H9 (cell line): ENCODE results near the gene HAGHL. TPM values are rescaled to one million over a fixed set of nuclear protein-coding genes. Genes with fewer than 3 reads are reported as not detected.

ENCODE experiments used
- DNase-seq: peaks from one replicate; pipeline ENCODE4 v3.0.0-alpha.2; 2017
- H2AFZ ChIP-seq: one replicate; pipeline ENCODE4 v1.6.1; 2013; ENCODE audit warnings: mild to moderate bottlenecking, low read length, control low read depth, moderate library complexity
- H2AK5ac ChIP-seq: 2 replicates; pipeline ENCODE4 v1.6.1; 2013; ENCODE audit warnings: low read length, control low read depth, mixed read lengths; ENCODE audit not compliant: insufficient read length
- H2BK120ac ChIP-seq: one replicate; pipeline ENCODE4 v1.6.1; 2013; ENCODE audit warnings: low read depth, mild to moderate bottlenecking, low read length, control low read depth, inconsistent platforms; ENCODE audit not compliant: poor library complexity, severe bottlenecking
- H2BK12ac ChIP-seq: 2 replicates; pipeline ENCODE4 v1.6.1; 2013; ENCODE audit warnings: low read length, control low read depth, mixed read lengths, low read depth; ENCODE audit not compliant: insufficient read length
- H2BK15ac ChIP-seq: 2 replicates; pipeline ENCODE4 v1.6.1; 2013; ENCODE audit warnings: low read depth, low read length, control low read depth
- H2BK20ac ChIP-seq: one replicate; pipeline ENCODE4 v1.6.1; 2013; ENCODE audit warnings: low read depth, mild to moderate bottlenecking, low read length, control low read depth, inconsistent platforms; ENCODE audit not compliant: poor library complexity, severe bottlenecking
- H2BK5ac ChIP-seq: 2 replicates; pipeline ENCODE4 v1.6.1; 2013; ENCODE audit warnings: low read length, control low read depth, mixed read lengths; ENCODE audit not compliant: insufficient read length
- H3K14ac ChIP-seq: 2 replicates; pipeline ENCODE4 v1.6.1; 2013; ENCODE audit warnings: low read length, control low read depth; ENCODE audit not compliant: insufficient read depth
- H3K18ac ChIP-seq: 2 replicates; pipeline ENCODE4 v1.6.1; 2013; ENCODE audit warnings: low read depth, mild to moderate bottlenecking, mixed read lengths, low read length, control low read depth; ENCODE audit not compliant: insufficient read length
- H3K23ac ChIP-seq: 2 replicates; pipeline ENCODE4 v1.6.1; 2013; ENCODE audit warnings: low read length, control low read depth, mixed read lengths, low read depth; ENCODE audit not compliant: insufficient read length
- H3K23me2 ChIP-seq: 2 replicates; pipeline ENCODE4 v1.6.1; 2013; ENCODE audit warnings: low read depth, mild to moderate bottlenecking, mixed read lengths, low read length, control low read depth; ENCODE audit not compliant: insufficient read length, poor library complexity, severe bottlenecking
- H3K27ac ChIP-seq: 2 replicates; pipeline ENCODE4 v1.5.1; 2013; ENCODE audit warnings: low read length, control low read depth, mixed read lengths, low read depth; ENCODE audit not compliant: insufficient read length
- H3K27me3 ChIP-seq: 2 replicates; pipeline ENCODE4 v1.6.1; 2013; ENCODE audit warnings: low read length, control low read depth, inconsistent platforms; ENCODE audit not compliant: insufficient read depth
- H3K4ac ChIP-seq: 2 replicates; pipeline ENCODE4 v1.6.1; 2013; ENCODE audit warnings: low read depth, mild to moderate bottlenecking, control low read depth, inconsistent platforms, low read length, moderate library complexity
- H3K4me1 ChIP-seq: 2 replicates; pipeline ENCODE4 v1.6.1; 2013; ENCODE audit warnings: low read length, control low read depth, inconsistent platforms; ENCODE audit not compliant: insufficient read depth
- H3K4me2 ChIP-seq: 2 replicates; pipeline ENCODE4 v1.6.1; 2013; ENCODE audit warnings: low read length, control low read depth, mixed read lengths; ENCODE audit not compliant: insufficient read length, insufficient read depth
- H3K56ac ChIP-seq: 2 replicates; pipeline ENCODE4 v1.6.1; 2013; ENCODE audit warnings: low read depth, mild to moderate bottlenecking, mixed read lengths, low read length, control low read depth; ENCODE audit not compliant: insufficient read length
- H3K79me1 ChIP-seq: 2 replicates; pipeline ENCODE4 v1.6.1; 2013; ENCODE audit warnings: low read depth, mild to moderate bottlenecking, moderate library complexity, low read length, control low read depth, inconsistent platforms; ENCODE audit not compliant: insufficient read depth, poor library complexity, severe bottlenecking
- H3K79me2 ChIP-seq: 2 replicates; pipeline ENCODE4 v1.6.1; 2013; ENCODE audit warnings: low read length, control low read depth, inconsistent platforms; ENCODE audit not compliant: insufficient read depth
- H3K9ac ChIP-seq: 2 replicates; pipeline ENCODE4 v1.6.1; 2013; ENCODE audit warnings: low read length, control low read depth, mixed read lengths; ENCODE audit not compliant: insufficient read length; ENCODE audit errors: extremely low read depth
- H3K9me3 ChIP-seq: one replicate; pipeline ENCODE4 v1.6.1; 2013; ENCODE audit warnings: low read depth, low read length, inconsistent platforms; ENCODE audit not compliant: control insufficient read depth
- H3T11ph ChIP-seq: one replicate; pipeline ENCODE4 v1.6.1; 2013; ENCODE audit warnings: mild to moderate bottlenecking, low read length, control low read depth, inconsistent platforms
- H4K20me1 ChIP-seq: one replicate; pipeline ENCODE4 v1.6.1; 2013; ENCODE audit not compliant: control insufficient read depth, insufficient read length, insufficient read depth
- H4K5ac ChIP-seq: 2 replicates; pipeline ENCODE4 v1.6.1; 2013; ENCODE audit warnings: low read depth, mild to moderate bottlenecking, mixed read lengths, low read length, control low read depth; ENCODE audit not compliant: insufficient read length
- H4K8ac ChIP-seq: replicated peaks from 2 replicates; pipeline ENCODE4 v1.6.1; 2013; ENCODE audit warnings: low read length, control low read depth, mixed read lengths, low read depth; ENCODE audit not compliant: insufficient read length
- H4K91ac ChIP-seq: 2 replicates; pipeline ENCODE4 v1.6.1; 2013; ENCODE audit warnings: low read depth, mild to moderate bottlenecking, moderate library complexity, mixed read lengths, low read length, control low read depth; ENCODE audit not compliant: insufficient read length
- H3K27ac Mint-ChIP-seq, 3 experiments: 2 replicates in 2 of 3; 3 replicates in 1 of 3; pipeline ENCODE4 v1.8.0; 2020 to 2021; ENCODE audit warnings: mixed read lengths in 3 of 3, mild to moderate bottlenecking in 1 of 3, moderate library complexity in 1 of 3
- H3K27me3 Mint-ChIP-seq: 2 replicates; pipeline ENCODE4 v1.8.0; 2021; ENCODE audit warnings: low read depth, mild to moderate bottlenecking, moderate library complexity, mixed read lengths
- H3K36me3 Mint-ChIP-seq, 3 experiments: 2 replicates in 2 of 3; 3 replicates in 1 of 3; pipeline ENCODE4 v1.8.0; 2020 to 2021; ENCODE audit warnings: low read depth in 3 of 3, mixed read lengths in 3 of 3; ENCODE audit not compliant: insufficient read depth in 1 of 3
- H3K4me1 Mint-ChIP-seq, 2 experiments: 2 replicates each; pipeline ENCODE4 v1.8.0; 2020; ENCODE audit warnings: mixed read lengths in 2 of 2
- H3K4me3 Mint-ChIP-seq, 2 experiments: 2 replicates in 1 of 2; 3 replicates in 1 of 2; pipeline ENCODE4 v1.8.0; 2020 to 2021; ENCODE audit warnings: mild to moderate bottlenecking in 2 of 2, mixed read lengths in 2 of 2, moderate library complexity in 1 of 2
- H3K9me3 Mint-ChIP-seq, 2 experiments: 2 replicates in 1 of 2; 3 replicates in 1 of 2; pipeline ENCODE4 v1.8.0; 2020; ENCODE audit warnings: mild to moderate bottlenecking in 2 of 2, mixed read lengths in 2 of 2, moderate library complexity in 1 of 2
- WGBS: extraction: QIAGEN DNeasy Blood & Tissue Kit; methylation state at CpG from one replicate; pipeline ENCODE4 v1.1.7; 2013; ENCODE audit warnings: missing lambda C conversion rate, low lambda C conversion rate, mixed read lengths; ENCODE audit not compliant: insufficient read length; ENCODE audit errors: extremely low coverage; 5-methylcytosine and 5-hydroxymethylcytosine counted together
- total RNA-seq: library from RNA; stranded (reverse); gene quantifications from 2 replicates; pipeline ENCODE4 v1.2.1, GENCODE V29; 2021
- TF ChIP-seq, protein P1 (sequence below): fragments of 200-600 bp; sonication (generic); conservative IDR thresholded peaks from 3 replicates; pipeline ENCODE4 v1.8.0; 2021; ENCODE audit warnings: antibody characterized with exemption, mild to moderate bottlenecking

HAGHL gene
- total RNA-seq, 1 experiment from 2014 or later: 25.2 TPM

DNA sequence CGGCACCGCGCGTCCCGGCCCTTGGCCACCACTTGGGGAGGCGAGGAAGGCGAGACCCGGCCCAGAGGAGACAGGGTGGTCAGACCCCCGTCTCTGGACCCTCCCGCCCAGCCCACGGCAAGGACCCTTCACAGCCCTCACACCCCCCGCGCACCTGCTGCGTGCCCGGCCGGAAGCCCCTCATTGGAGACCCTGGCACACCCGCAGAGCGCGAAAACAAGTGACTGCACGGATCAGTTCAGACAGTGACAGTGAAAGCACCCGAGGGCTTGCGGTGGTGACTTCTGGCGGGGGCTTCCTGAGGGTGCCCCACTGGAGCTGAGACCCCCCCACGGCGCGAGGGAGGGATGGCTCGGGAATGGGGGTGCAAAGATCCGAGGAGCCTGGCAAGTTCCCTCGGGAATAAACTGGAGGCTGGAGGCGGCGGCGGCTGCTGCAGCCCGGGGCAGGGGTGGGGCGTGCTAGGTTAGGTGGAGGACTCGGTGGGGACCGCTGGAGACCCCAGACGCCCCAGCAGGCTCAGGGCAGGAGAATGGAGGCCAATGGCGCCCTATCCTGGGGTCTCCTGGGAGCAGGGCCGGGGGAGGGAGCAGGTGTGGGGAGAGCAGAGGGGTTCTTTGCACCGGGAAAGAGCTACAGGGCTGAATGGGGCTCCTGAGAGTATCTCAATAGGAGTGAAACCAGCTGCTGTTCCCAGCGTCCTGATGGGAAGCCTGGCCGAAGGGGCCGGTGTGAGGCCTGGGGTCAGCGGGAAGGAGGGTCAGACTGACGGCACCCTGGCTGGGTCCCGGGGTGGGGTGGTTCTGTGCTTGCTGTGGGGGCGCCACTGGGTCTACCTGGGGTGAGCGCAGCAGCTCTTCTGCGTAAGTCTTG is 20.5 kb upstream of the HAGHL start:
- Histone ChIP-seq H2AK5ac (no peak overlapping the region), H3K4ac (no peak overlapping the region), H3K56ac (no peak overlapping the region), H2BK15ac (no peak overlapping the region), H4K20me1 (no peaks in the 10 kb centered on the region), H4K91ac (no peak overlapping the region), H3K4me2 (peak overlapping the region; percentile 49), H2AFZ (no peak overlapping the region), H3K27ac (no peak overlapping the region), H2BK120ac (no peak overlapping the region), H3K23me2 (peaks cover 4% of the 10 kb centered on the region), H3K18ac (no peak overlapping the region), H3K14ac (no peak overlapping the region; the same call in 1 of the 2 replicates), H4K8ac (no peak overlapping the region), H2BK20ac (no peak overlapping the region), H4K5ac (no peak overlapping the region), H3K9ac (no peak overlapping the region), H3T11ph (no peak overlapping the region), H2BK5ac (no peak overlapping the region), H3K79me2 (no peaks in the 10 kb centered on the region), H3K23ac (no peak overlapping the region), H3K27me3 (peaks cover 46% of the 10 kb centered on the region; the same call in 1 of the 2 replicates), H3K9me3 (no peaks in the 10 kb centered on the region), H2BK12ac (no peak overlapping the region), H3K4me1 (no peaks in the 10 kb centered on the region), H3K79me1 (no peaks in the 10 kb centered on the region)
- no CpG with 5 or more reads among the region's 49 CpGs for WGBS
- Mint-ChIP-seq H3K36me3 (peaks cover 0 to 3% (median 0%) of the 10 kb centered on the region in 3 experiments; a peak in 2 of 7 replicates), H3K27me3 (peaks cover 86% of the 10 kb centered on the region), H3K4me1 (peaks cover 0 to 7% of the 10 kb centered on the region in 2 experiments; a peak in 1 of 4 replicates), H3K27ac (no peak overlapping the region), H3K4me3 (peak overlapping the region; percentile 50 to 79), H3K9me3 (peaks cover 0 to 2% of the 10 kb centered on the region in 2 experiments; a peak in 2 of 5 replicates)
- DNase-seq: no peak
- TF ChIP-seq, protein P1, sequence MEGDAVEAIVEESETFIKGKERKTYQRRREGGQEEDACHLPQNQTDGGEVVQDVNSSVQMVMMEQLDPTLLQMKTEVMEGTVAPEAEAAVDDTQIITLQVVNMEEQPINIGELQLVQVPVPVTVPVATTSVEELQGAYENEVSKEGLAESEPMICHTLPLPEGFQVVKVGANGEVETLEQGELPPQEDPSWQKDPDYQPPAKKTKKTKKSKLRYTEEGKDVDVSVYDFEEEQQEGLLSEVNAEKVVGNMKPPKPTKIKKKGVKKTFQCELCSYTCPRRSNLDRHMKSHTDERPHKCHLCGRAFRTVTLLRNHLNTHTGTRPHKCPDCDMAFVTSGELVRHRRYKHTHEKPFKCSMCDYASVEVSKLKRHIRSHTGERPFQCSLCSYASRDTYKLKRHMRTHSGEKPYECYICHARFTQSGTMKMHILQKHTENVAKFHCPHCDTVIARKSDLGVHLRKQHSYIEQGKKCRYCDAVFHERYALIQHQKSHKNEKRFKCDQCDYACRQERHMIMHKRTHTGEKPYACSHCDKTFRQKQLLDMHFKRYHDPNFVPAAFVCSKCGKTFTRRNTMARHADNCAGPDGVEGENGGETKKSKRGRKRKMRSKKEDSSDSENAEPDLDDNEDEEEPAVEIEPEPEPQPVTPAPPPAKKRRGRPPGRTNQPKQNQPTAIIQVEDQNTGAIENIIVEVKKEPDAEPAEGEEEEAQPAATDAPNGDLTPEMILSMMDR: no peak
